Measurements from ENCODE around the gene TFEB. TPM values are rescaled to one million over a fixed set of nuclear protein-coding genes. Genes with fewer than 3 reads are reported as not detected.

TFEB gene
- total and polyA plus RNA-seq, 2 donors (not counting 3 experiments of a cell fraction or from before 2014, with no cell fraction given): 4.9 to 6.6 TPM

GRCh38 chr6:41706876-41707564 is 28.4 kb downstream of the TFEB start:
- FAIRE-seq (peak; percentile 28), DNase-seq (ENCODE audit: low read depth, low spot score) (no peak)
- CTCF ChIA-PET: interaction anchor here (0.7 to 2.6 kb wide), 7 partner anchors 19 to 69 kb away, joined by 3 to 13 read pairs (median 5); no protein-coding TSS in a partner anchor
- no peak overlapping the region for H3K27ac ChIP-seq (ENCODE audit: insufficient read depth, low read depth, low read length)
- H3K9me1 ChIP-seq (replicated peaks; ENCODE audit: control insufficient read depth, extremely low read depth, insufficient read depth, low read length): no peaks in the 10 kb centered on the region
- TF ChIP-seq POLR2AphosphoS5 (IDR thresholded peaks at IDR 0.05; ENCODE audit: insufficient read depth, low read depth, low read length): no peak
- TF ChIP-seq, protein P1, sequence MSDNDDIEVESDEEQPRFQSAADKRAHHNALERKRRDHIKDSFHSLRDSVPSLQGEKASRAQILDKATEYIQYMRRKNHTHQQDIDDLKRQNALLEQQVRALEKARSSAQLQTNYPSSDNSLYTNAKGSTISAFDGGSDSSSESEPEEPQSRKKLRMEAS (IDR thresholded peaks at IDR 0.05; ENCODE audit: insufficient read depth, insufficient read length): no peak
- TF ChIP-seq JUN (IDR thresholded peaks at IDR 0.05; ENCODE audit: borderline replicate concordance, insufficient read depth, insufficient read length, low read depth): no peak
- TF ChIP-seq EZH2 (IDR thresholded peaks at IDR 0.05; ENCODE audit: borderline replicate concordance, low read depth, low read length, severe bottlenecking): no peak
- no peak for TF ChIP-seq CTCF (IDR thresholded peaks at IDR 0.05; ENCODE audit: extremely low read depth in 1 of 2, insufficient read depth in 1 of 2, low read depth in 1 of 2, low read length in 2 of 2)
- TF ChIP-seq POLR2A (IDR thresholded peaks at IDR 0.05; ENCODE audit: low read depth, low read length): no peak
- TF ChIP-seq GATA2 (IDR thresholded peaks at IDR 0.05; ENCODE audit: insufficient read depth, insufficient read length, low read depth, low read length): no peak
- TF ChIP-seq MYC (IDR thresholded peaks at IDR 0.05; ENCODE audit: low read depth, low read length): no peak
- no peak for TF ChIP-seq FOS (IDR thresholded peaks at IDR 0.05; ENCODE audit: borderline replicate concordance, insufficient read depth, low read length)
- H3K4me1 ChIP-seq (ENCODE audit: control insufficient read depth, extremely low read depth, insufficient read depth, low read length): no peaks in the 10 kb centered on the region
- no peak overlapping the region for H3K4me3 ChIP-seq (replicated peaks in 1 of 3; ENCODE audit: insufficient read depth in 1 of 3, low read depth in 1 of 3, low read length in 3 of 3)
- H2AFZ ChIP-seq (ENCODE audit: low read depth, low read length): no peak overlapping the region
- no TSS peak for BruUV-seq (replicated peaks)
- no peaks in the 10 kb centered on the region for H3K9me3 ChIP-seq (replicated peaks; ENCODE audit: control insufficient read depth, insufficient read depth, low read length)
- intact Hi-C loops (cut with micrococcal nuclease) (loop anchor here (1.0 to 2.0 kb wide), 2 partner anchors 28 to 69 kb away; partner anchors contain the start of gene TFEB), dilution Hi-C loops (cut with MboI; ENCODE audit: extremely low pct_ligation_motif_present, low sequenced_read_pairs) (no loop called here)
- H3K36me3 ChIP-seq (ENCODE audit: control insufficient read depth in 2 of 2, extremely low read depth in 1 of 2, insufficient read depth in 2 of 2, low read length in 2 of 2): no peaks in the 10 kb centered on the region
- H3K9ac ChIP-seq (replicated peaks; ENCODE audit: extremely low read depth, insufficient read depth, low read length): no peak overlapping the region
- no peaks in the 10 kb centered on the region for H4K20me1 ChIP-seq (replicated peaks; ENCODE audit: control insufficient read depth, extremely low read depth, insufficient read depth, low read length)
- no peaks in the 10 kb centered on the region for H3K27me3 ChIP-seq (ENCODE audit: control insufficient read depth in 2 of 2, insufficient read depth in 2 of 2, low read length in 2 of 2)
- POLR2A ChIA-PET: no interaction called here
- H3K79me2 ChIP-seq (ENCODE audit: control insufficient read depth, insufficient read depth, low read length): no peaks in the 10 kb centered on the region
- no peak overlapping the region for H3K4me2 ChIP-seq (ENCODE audit: insufficient read depth, low read length)

Measured in endothelial cell of umbilical vein (primary cell).